MCF 10A (cell line): Measurements from ENCODE around the gene MARF1. TPM values are rescaled to one million over a fixed set of nuclear protein-coding genes. Genes with fewer than 3 reads are reported as not detected.

Experiments used
- BruUV-seq: library from RNA; stranded (reverse); fragments of 400-500 nt; replicated peaks from 2 replicates; lab custom pipeline; 2021; lab: Mats Ljungman, UMichigan
- CTCF ChIA-PET: fragments of 300-600 bp; sonication (Branson Sonifier 250); formaldehyde crosslinking; extraction: SDS; loops from one replicate; lab custom pipeline; 2021; ENCODE audit warnings: antibody characterized with exemption, inconsistent platforms; lab: Yijun Ruan, JAX
- POLR2A ChIA-PET: fragments of 300-600, 350-650 bp; sonication (Branson Sonifier 250); formaldehyde crosslinking; extraction: SDS; loops from one replicate; lab custom pipeline; 2020; ENCODE audit warnings: antibody characterized with exemption, inconsistent platforms; lab: Yijun Ruan, JAX
- DNase-seq: peaks from one replicate; pipeline ENCODE4 v3.0.0-alpha.2; 2018; ENCODE audit not compliant: unreplicated experiment
- H3K27ac Mint-ChIP-seq: one replicate; pipeline ENCODE4 v1.8.0; 2022; ENCODE audit warnings: mild to moderate bottlenecking, low read depth, mixed read lengths; ENCODE audit not compliant: unreplicated experiment
- H3K27me3 Mint-ChIP-seq: one replicate; pipeline ENCODE4 v1.8.0; 2022; ENCODE audit warnings: mixed read lengths; ENCODE audit not compliant: insufficient read depth, unreplicated experiment
- H3K36me3 Mint-ChIP-seq: one replicate; pipeline ENCODE4 v1.8.0; 2022; ENCODE audit warnings: mild to moderate bottlenecking, moderate library complexity, mixed read lengths; ENCODE audit not compliant: insufficient read depth, unreplicated experiment
- H3K4me1 Mint-ChIP-seq: one replicate; pipeline ENCODE4 v1.8.0; 2022; ENCODE audit warnings: mixed read lengths; ENCODE audit not compliant: insufficient read depth, unreplicated experiment
- H3K4me3 Mint-ChIP-seq: one replicate; pipeline ENCODE4 v1.8.0; 2022; ENCODE audit warnings: mild to moderate bottlenecking, moderate library complexity, mixed read lengths; ENCODE audit not compliant: unreplicated experiment
- H3K9me3 Mint-ChIP-seq: one replicate; pipeline ENCODE4 v1.8.0; 2022; ENCODE audit warnings: mixed read lengths; ENCODE audit not compliant: unreplicated experiment
- intact Hi-C: fragments of 100-400 bp; cut with micrococcal nuclease; formaldehyde crosslinking; loops from 2 replicates; pipeline ENCODE4 v1.14.1; 2022
- total RNA-seq: library from RNA; stranded (reverse); gene quantifications from 2 replicates; pipeline ENCODE4 v1.2.3, GENCODE V29; 2022
- TF ChIP-seq, protein P1 (sequence below): fragments of 200-600 bp; IDR thresholded peaks from one replicate; pipeline ENCODE4 v1.8.0; 2022; ENCODE audit warnings: antibody characterized with exemption, mild to moderate bottlenecking; ENCODE audit not compliant: unreplicated experiment

MARF1 gene
- total RNA-seq, 1 experiment from 2014 or later = 48.1 TPM

DNA sequence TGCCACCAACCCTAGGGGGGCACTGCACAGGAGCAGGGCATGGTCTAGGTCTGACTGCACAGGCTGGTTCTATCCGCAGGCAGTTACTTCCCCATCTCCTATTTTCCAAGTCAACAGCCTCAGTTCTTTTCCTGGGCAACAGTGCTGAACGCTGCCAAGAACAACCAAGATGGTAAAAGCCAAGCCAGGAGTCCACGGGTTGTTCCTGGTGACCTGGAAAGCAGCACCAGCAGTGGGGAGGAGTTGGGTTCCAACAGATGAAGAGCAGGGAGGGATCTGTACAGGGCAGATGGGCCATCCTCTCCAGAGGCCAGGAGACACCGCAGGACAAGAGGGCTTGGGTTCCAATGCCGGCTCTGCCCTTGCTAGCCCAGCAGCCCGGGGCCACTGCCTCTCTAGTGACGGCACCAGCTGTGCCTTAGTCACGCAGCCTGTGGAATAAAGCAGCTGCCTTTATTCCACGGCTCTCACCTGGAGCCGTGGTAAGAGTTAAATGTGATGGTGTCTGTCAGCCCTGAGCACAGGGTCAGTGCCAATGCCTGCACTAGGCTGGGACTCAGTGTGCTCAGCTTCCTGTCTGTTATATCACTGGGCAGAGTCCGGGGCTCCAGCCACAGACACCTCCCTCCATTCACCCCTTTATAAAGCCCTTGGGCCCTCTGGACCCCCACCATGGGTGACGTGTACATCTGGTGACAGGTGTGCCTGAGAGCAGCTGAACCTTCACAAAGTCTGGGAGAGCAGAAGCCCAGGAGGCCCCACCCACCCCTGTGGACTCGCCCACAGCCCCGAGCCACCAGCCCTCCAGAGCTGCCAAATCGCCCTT, 44.9 kb downstream of the MARF1 start:
- no peaks in the 10 kb centered on the region for H3K27me3 Mint-ChIP-seq
- H3K27ac Mint-ChIP-seq = no peak overlapping the region
- BruUV-seq = no TSS peak
- ChIA-PET CTCF (interaction anchor here (0.6 to 1.0 kb wide), 2 partner anchors 8 to 13 kb away, joined by 3 read pairs; no protein-coding TSS in a partner anchor), POLR2A (interaction anchor here (1.1 to 1.9 kb wide), 3 partner anchors 11 to 45 kb away, joined by 3 to 4 read pairs (median 4); partner anchors contain the start of gene MARF1)
- H3K36me3 Mint-ChIP-seq = peaks cover 92% of the 10 kb centered on the region
- H3K9me3 Mint-ChIP-seq = no peaks in the 10 kb centered on the region
- no peak for DNase-seq
- H3K4me3 Mint-ChIP-seq = no peak overlapping the region
- TF ChIP-seq, protein P1, sequence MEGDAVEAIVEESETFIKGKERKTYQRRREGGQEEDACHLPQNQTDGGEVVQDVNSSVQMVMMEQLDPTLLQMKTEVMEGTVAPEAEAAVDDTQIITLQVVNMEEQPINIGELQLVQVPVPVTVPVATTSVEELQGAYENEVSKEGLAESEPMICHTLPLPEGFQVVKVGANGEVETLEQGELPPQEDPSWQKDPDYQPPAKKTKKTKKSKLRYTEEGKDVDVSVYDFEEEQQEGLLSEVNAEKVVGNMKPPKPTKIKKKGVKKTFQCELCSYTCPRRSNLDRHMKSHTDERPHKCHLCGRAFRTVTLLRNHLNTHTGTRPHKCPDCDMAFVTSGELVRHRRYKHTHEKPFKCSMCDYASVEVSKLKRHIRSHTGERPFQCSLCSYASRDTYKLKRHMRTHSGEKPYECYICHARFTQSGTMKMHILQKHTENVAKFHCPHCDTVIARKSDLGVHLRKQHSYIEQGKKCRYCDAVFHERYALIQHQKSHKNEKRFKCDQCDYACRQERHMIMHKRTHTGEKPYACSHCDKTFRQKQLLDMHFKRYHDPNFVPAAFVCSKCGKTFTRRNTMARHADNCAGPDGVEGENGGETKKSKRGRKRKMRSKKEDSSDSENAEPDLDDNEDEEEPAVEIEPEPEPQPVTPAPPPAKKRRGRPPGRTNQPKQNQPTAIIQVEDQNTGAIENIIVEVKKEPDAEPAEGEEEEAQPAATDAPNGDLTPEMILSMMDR = no peak
- intact Hi-C loops = no loop called here
- no peaks in the 10 kb centered on the region for H3K4me1 Mint-ChIP-seq

DNA sequence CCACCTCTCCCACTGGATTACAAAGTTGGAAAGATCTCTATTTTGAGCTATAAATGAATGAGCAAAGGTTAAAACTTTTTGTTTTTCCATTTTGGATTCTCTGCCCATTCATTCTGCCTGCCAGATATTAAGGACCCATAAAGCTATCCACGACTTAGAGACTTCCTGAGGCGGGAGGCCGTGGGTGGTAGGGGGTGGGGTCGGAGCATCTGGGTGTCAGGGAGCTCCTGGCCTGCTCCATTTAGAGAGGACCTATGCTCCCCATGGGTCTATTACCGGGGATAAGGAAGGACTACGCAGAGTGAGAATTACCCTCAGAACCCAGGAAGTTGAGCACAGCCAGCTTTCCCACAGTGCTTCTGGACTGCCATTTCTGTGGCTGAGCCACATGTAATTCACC, 45.8 kb downstream of the MARF1 start:
- no TSS peak for BruUV-seq
- DNase-seq = no peak
- ChIA-PET POLR2A (interaction anchor here (0.6 to 1.9 kb wide), 3 partner anchors 12 to 951 kb away, joined by 3 to 4 read pairs (median 4); partner anchors contain the start of gene MARF1), CTCF (interaction anchor here (0.7 to 0.8 kb wide), 2 partner anchors 158 to 530 kb away, joined by 3 to 4 read pairs; no protein-coding TSS in a partner anchor)
- intact Hi-C loops = no loop called here
- TF ChIP-seq, protein P1 = no peak
- no peaks in the 10 kb centered on the region for H3K9me3 Mint-ChIP-seq
- H3K27ac Mint-ChIP-seq = no peak overlapping the region
- no peaks in the 10 kb centered on the region for H3K27me3 Mint-ChIP-seq
- H3K36me3 Mint-ChIP-seq = peaks cover 91% of the 10 kb centered on the region
- H3K4me3 Mint-ChIP-seq = no peak overlapping the region
- H3K4me1 Mint-ChIP-seq = no peaks in the 10 kb centered on the region

DNA sequence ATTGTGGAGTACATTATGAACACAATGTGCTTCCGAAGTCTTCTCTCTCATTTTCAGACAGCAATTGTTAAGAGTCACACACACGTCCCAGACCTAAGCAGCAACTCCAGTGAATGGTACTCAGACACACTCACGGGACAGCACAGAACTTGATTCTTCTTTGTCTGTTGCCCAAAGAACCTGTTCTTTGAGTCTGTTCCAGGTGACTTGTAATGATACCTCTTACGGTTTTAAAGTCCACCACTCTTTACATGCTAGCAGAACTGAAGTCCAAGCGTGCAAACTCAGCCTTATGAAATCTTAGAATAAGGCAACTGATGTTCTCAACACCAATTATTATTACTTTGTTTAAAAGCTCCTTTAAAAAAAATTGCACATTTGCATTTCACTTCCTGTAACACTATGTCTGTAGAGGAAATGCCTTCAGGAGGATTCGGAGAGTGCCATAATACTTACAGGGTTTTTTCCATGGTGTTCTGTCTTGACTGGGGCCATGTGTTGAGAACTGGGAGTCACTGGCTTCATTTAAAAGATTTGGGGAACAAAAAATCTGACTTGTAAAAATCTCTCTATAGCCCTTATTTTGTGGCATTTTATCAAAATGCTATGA, 48.1 kb downstream of the MARF1 start:
- Mint-ChIP-seq H3K9me3 (no peaks in the 10 kb centered on the region), H3K4me1 (peaks cover 13% of the 10 kb centered on the region), H3K27me3 (no peaks in the 10 kb centered on the region), H3K27ac (peak overlapping the region; percentile 55), H3K4me3 (no peak overlapping the region), H3K36me3 (peaks cover 68% of the 10 kb centered on the region)
- CTCF ChIA-PET = interaction anchor here (0.6 to 1.6 kb wide), 2 partner anchors 23 to 44 kb away, joined by 3 to 5 read pairs; no protein-coding TSS in a partner anchor
- POLR2A ChIA-PET = no interaction called here
- TF ChIP-seq, protein P1 = no peak
- BruUV-seq = no TSS peak
- intact Hi-C loops = loop anchor here (5.0 kb wide), 1 partner anchor 93 kb away; no protein-coding TSS in a partner anchor
- no peak for DNase-seq

DNA sequence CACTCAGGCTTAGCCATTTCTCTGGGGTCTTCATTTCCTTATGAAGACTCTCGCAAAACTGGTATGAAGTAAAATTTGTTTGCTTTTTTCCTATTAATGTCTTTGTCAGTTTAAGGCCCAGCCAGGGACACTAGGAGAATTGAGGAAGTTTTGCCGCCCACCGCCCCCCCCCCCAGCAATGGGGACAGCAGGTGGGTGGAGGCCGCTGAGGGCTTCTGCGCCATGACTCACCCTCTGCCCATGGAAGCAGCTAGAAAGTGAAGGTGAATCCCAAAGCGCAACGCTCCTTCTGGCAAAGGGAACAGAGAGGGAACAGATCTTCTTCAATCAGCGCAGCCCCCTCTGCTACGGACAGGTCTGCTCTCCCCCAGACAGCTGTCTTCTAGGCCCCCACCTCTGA, 49.7 kb downstream of the MARF1 start:
- POLR2A ChIA-PET = no interaction called here
- H3K4me3 Mint-ChIP-seq = no peak overlapping the region
- no peak overlapping the region for H3K27ac Mint-ChIP-seq
- H3K36me3 Mint-ChIP-seq = peaks cover 52% of the 10 kb centered on the region
- CTCF ChIA-PET = interaction anchor here (0.6 to 0.7 kb wide), 2 partner anchors 12 to 178 kb away, joined by 3 to 6 read pairs; no protein-coding TSS in a partner anchor
- peaks cover 17% of the 10 kb centered on the region for H3K4me1 Mint-ChIP-seq
- DNase-seq = no peak
- BruUV-seq = no TSS peak
- intact Hi-C loops = loop anchor here (5.0 kb wide), 1 partner anchor 91 kb away; no protein-coding TSS in a partner anchor
- no peaks in the 10 kb centered on the region for H3K27me3 Mint-ChIP-seq
- TF ChIP-seq, protein P1 = no peak
- no peaks in the 10 kb centered on the region for H3K9me3 Mint-ChIP-seq
